ENCODE measurements around the gene HMGXB3. TPM values are rescaled to one million over a fixed set of nuclear protein-coding genes. Genes with fewer than 3 reads are reported as not detected.

HMGXB3 gene
- total and polyA plus RNA-seq, 2 of the 13 experiments (the other 11 are each of a cell fraction or from before 2014, with no cell fraction given) = 18.8 to 23.8 TPM

- 56% methylated on average over 10 of the region's 11 CpGs for WGBS (ENCODE audit: low lambda C conversion rate)
- no peak overlapping the region for H3K27ac ChIP-seq (ENCODE audit: extremely low read length, insufficient read depth, low read length)
- intact Hi-C loops (cut with micrococcal nuclease; ENCODE audit: unreplicated experiment) = no loop called here
- no peaks in the 10 kb centered on the region; a peak in 1 of 5 replicates for H3K36me3 ChIP-seq (replicated peaks in 1 of 2; ENCODE audit: control insufficient read depth in 1 of 2, insufficient read depth in 2 of 2, low read length in 2 of 2)
- CTCF ChIA-PET (ENCODE audit: low intra/inter-chr PET ratio, low total read pairs) = no interaction called here
- POLR2A ChIA-PET = no interaction called here
- in situ Hi-C loops (cut with HindIII; ENCODE audit: extremely low pct_ligation_motif_present, low pct_unique_long_range_greater_than_20kb) = no loop called here
- H4K20me1 ChIP-seq (ENCODE audit: insufficient read depth, low read length) = no peaks in the 10 kb centered on the region
- no peak for ATAC-seq
- BruUV-seq (replicated peaks) = no TSS peak
- H3K79me2 ChIP-seq (ENCODE audit: insufficient read depth, low read length) = no peaks in the 10 kb centered on the region
- H3K27me3 ChIP-seq (ENCODE audit: control insufficient read depth in 1 of 2, insufficient read depth in 2 of 2, low read length in 2 of 2) = peaks cover 2 to 15% of the 10 kb centered on the region in 2 experiments; a peak in 3 of 5 replicates
- no peak overlapping the region for H3K4me2 ChIP-seq (ENCODE audit: low read depth, low read length)
- H3K9ac ChIP-seq (ENCODE audit: insufficient read depth, low read depth, low read length) = no peak overlapping the region
- H3K4me3 ChIP-seq (replicated peaks in 1 of 3; ENCODE audit: insufficient read depth in 1 of 3, low read depth in 2 of 3, low read length in 3 of 3) = no peak overlapping the region
- no peak for FAIRE-seq
- no peaks in the 10 kb centered on the region for H3K9me3 ChIP-seq (ENCODE audit: low read length)
- no peak for DNase-seq (ENCODE audit: low spot score)
- H2AFZ ChIP-seq (ENCODE audit: low read length) = no peak overlapping the region
- peaks cover 9% of the 10 kb centered on the region for H3K4me1 ChIP-seq (ENCODE audit: insufficient read depth, low read length)
- TF ChIP-seq ZNF546 (CRISPR knock-in tag; conservative IDR thresholded peaks at IDR 0.05) (no peak), ELF3 (CRISPR knock-in tag; IDR thresholded peaks at IDR 0.05) (no peak), MTF2 (CRISPR knock-in tag; IDR thresholded peaks at IDR 0.05; ENCODE audit: borderline replicate concordance) (no peak), GABPB1 (CRISPR knock-in tag; IDR thresholded peaks at IDR 0.05) (no peak), FOXC1 (CRISPR knock-in tag; IDR thresholded peaks at IDR 0.05; ENCODE audit: borderline replicate concordance) (no peak), ZNF430 (CRISPR knock-in tag; IDR thresholded peaks at IDR 0.05) (no peak), ZNF468 (CRISPR knock-in tag; IDR thresholded peaks at IDR 0.05) (no peak), PPARG (CRISPR knock-in tag; conservative IDR thresholded peaks at IDR 0.05) (no peak), ISL2 (CRISPR knock-in tag; IDR thresholded peaks at IDR 0.05) (no peak), ZNF687 (CRISPR knock-in tag; IDR thresholded peaks at IDR 0.05) (no peak), ZNF337 (CRISPR knock-in tag; IDR thresholded peaks at IDR 0.05; ENCODE audit: borderline replicate concordance, low read depth) (no peak), PRDM15 (CRISPR knock-in tag; IDR thresholded peaks at IDR 0.05) (no peak), EED (CRISPR knock-in tag; IDR thresholded peaks at IDR 0.05) (no peak), HDAC1 (CRISPR knock-in tag; IDR thresholded peaks at IDR 0.05) (no peak)
- TF ChIP-seq, protein P1, sequence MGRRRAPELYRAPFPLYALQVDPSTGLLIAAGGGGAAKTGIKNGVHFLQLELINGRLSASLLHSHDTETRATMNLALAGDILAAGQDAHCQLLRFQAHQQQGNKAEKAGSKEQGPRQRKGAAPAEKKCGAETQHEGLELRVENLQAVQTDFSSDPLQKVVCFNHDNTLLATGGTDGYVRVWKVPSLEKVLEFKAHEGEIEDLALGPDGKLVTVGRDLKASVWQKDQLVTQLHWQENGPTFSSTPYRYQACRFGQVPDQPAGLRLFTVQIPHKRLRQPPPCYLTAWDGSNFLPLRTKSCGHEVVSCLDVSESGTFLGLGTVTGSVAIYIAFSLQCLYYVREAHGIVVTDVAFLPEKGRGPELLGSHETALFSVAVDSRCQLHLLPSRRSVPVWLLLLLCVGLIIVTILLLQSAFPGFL (CRISPR knock-in tag; IDR thresholded peaks at IDR 0.05) = no peak
Observed at GRCh38 chr5:150059623-150060022, 59.1 kb downstream of the HMGXB3 start.
